Daoy (cell line): ENCODE results near the gene S1PR4. TPM values are rescaled to one million over a fixed set of nuclear protein-coding genes. Genes with fewer than 3 reads are reported as not detected.
"Not testable (repeated sequence)": the region's sequence is repeated elsewhere in the genome, so short reads cannot be mapped to it uniquely, and the experiment has no call there.

Experiments
- DNase-seq: peaks from one replicate; pipeline ENCODE4 v3.0.0-alpha.2; 2015; ENCODE audit warnings: low read depth
- total RNA-seq: library from RNA; depleted of rRNA; stranded (reverse); fragments of >200 nt; shearing (Covaris generic); gene quantifications from 2 replicates; pipeline ENCODE4 v1.2.3, GENCODE V29; 2014

Gene S1PR4
- total RNA-seq, 1 experiment from 2014 or later, result not detected

- no peak for DNase-seq
Observed at GRCh38 chr19:3194106-3195087, 15.8 kb downstream of the S1PR4 start.

GRCh38 chr19:3196064-3196932, 17.7 kb downstream of the S1PR4 start:
- DNase-seq, result no peak

- DNase-seq, result no peak
Observed at GRCh38 chr19:3196933-3197205, 18.3 kb downstream of the S1PR4 start.

- no peak for DNase-seq
Observed at GRCh38 chr19:3198901-3199700, 20.5 kb downstream of the S1PR4 start.

GRCh38 chr19:3201072-3201700, 22.6 kb downstream of the S1PR4 start:
- DNase-seq, result no peak

- no peak for DNase-seq
Observed at GRCh38 chr19:3201911-3202310, 23.3 kb downstream of the S1PR4 start.

GRCh38 chr19:3202346-3202745, 23.8 kb downstream of the S1PR4 start:
- DNase-seq, result no peak

GRCh38 chr19:3202895-3203294, 24.3 kb downstream of the S1PR4 start:
- not testable (repeated sequence) for DNase-seq

- no peak for DNase-seq
Observed at GRCh38 chr19:3203805-3204645, 25.5 kb downstream of the S1PR4 start.

- no peak for DNase-seq
Observed at GRCh38 chr19:3204646-3205275, 26.2 kb downstream of the S1PR4 start.

- no peak for DNase-seq
Observed at GRCh38 chr19:3206216-3206953, 27.8 kb downstream of the S1PR4 start.

- DNase-seq, result peak; percentile 75
Observed at GRCh38 chr19:3207461-3208242, 29.1 kb downstream of the S1PR4 start.

- DNase-seq, result no peak
Observed at GRCh38 chr19:3208317-3209207, 30.0 kb downstream of the S1PR4 start.

GRCh38 chr19:3210347-3211017, 31.9 kb downstream of the S1PR4 start:
- DNase-seq, result peak; percentile 76

GRCh38 chr19:3211191-3211590, 32.6 kb downstream of the S1PR4 start:
- no peak for DNase-seq

GRCh38 chr19:3213159-3213558, 34.6 kb downstream of the S1PR4 start:
- no peak for DNase-seq

- no peak for DNase-seq
Observed at GRCh38 chr19:3216874-3217273, 38.3 kb downstream of the S1PR4 start.
